K562 (cell line): ENCODE results near the gene DRD2. TPM values are rescaled to one million over a fixed set of nuclear protein-coding genes. Genes with fewer than 3 reads are reported as not detected.

Source experiments
- CBX5 ChIP-seq: IDR thresholded peaks from 2 replicates; pipeline ENCODE4 v1.6.1; 2014; ENCODE audit warnings: low read depth, borderline replicate concordance
- CHD7 ChIP-seq: fragments of 200-600 bp; sonication (generic); IDR thresholded peaks from one replicate; pipeline ENCODE4 v1.6.1; 2012; ENCODE audit warnings: mild to moderate bottlenecking, low read depth, low read length, inconsistent platforms
- CUX1 ChIP-seq: fragments of 200-800 bp; sonication (Bioruptor generic); IDR thresholded peaks from 2 replicates; pipeline ENCODE4 v1.6.1; 2016; ENCODE audit warnings: missing genetic modification characterization, missing compliant biosample characterization
- ESRRA ChIP-seq: fragments of 450-650 bp; IDR thresholded peaks from 2 replicates; pipeline ENCODE4 v1.6.1; 2014; ENCODE audit warnings: low read depth, mild to moderate bottlenecking, moderate library complexity, borderline replicate concordance
- POLR3A ChIP-seq: IDR thresholded peaks from 2 replicates; pipeline ENCODE4 v1.6.1; 2011; ENCODE audit warnings: borderline replicate concordance, mild to moderate bottlenecking, moderate library complexity; ENCODE audit not compliant: insufficient read length, insufficient read depth; ENCODE audit errors: extremely low read depth
- SFPQ ChIP-seq: fragments of 200-400 bp; formaldehyde crosslinking; IDR thresholded peaks from 2 replicates; pipeline ENCODE4 v1.6.1; 2017; ENCODE audit warnings: mild to moderate bottlenecking, low read depth, low read length, moderate library complexity
- SMC3 ChIP-seq: conservative IDR thresholded peaks from 2 replicates; pipeline ENCODE4 v1.6.1; 2011; ENCODE audit warnings: low read depth, low read length, improper control_type of control experiment; ENCODE audit not compliant: insufficient read depth
- ZNF384 ChIP-seq: IDR thresholded peaks from 2 replicates; pipeline ENCODE4 v1.6.1; 2012; ENCODE audit warnings: low read depth, low read length, improper control_type of control experiment
- ZNF589 ChIP-seq: fragments of 200-800 bp; sonication (Bioruptor generic); IDR thresholded peaks from 2 replicates; pipeline ENCODE4 v1.6.1; 2016; ENCODE audit warnings: low read depth, missing genetic modification characterization, missing compliant biosample characterization
- polyA plus RNA-seq, 8 experiments: library from polyadenylated mRNA; depleted of rRNA in 4 of 8; stranded (reverse) in 5 of 8; unstranded in 3 of 8; fragments of >200 nt; fragmentation: Nextera tagmentation in 2 of 8; fragmentation: Illumina TruSeq in 1 of 8; extraction: Ambion mirVana in 2 of 8; extraction: Trizol in 1 of 8; gene quantifications; 2 replicates each; pipeline versions ENCODE4 v1.2.1 to v1.2.3, GENCODE V29; 2011 to 2014; ENCODE audit warnings: inconsistent platforms in 1 of 8, missing spikeins in 1 of 8
- total RNA-seq, 7 experiments: library from RNA; depleted of rRNA in 6 of 7; stranded (reverse); fragments of >200 nt in 6 of 7; fragmentation: Illumina TruSeq in 2 of 7; extraction: Trizol in 2 of 7; gene quantifications; 2 replicates each; pipeline versions ENCODE4 v1.2.1 to v1.2.3, GENCODE V29; 2011 to 2021; ENCODE audit warnings: low replicate concordance in 1 of 7

The DRD2 gene
- total and polyA plus RNA-seq, 9 of the 15 experiments (the other 6 are each of a cell fraction or from before 2014, with no cell fraction given): not detected

DNA sequence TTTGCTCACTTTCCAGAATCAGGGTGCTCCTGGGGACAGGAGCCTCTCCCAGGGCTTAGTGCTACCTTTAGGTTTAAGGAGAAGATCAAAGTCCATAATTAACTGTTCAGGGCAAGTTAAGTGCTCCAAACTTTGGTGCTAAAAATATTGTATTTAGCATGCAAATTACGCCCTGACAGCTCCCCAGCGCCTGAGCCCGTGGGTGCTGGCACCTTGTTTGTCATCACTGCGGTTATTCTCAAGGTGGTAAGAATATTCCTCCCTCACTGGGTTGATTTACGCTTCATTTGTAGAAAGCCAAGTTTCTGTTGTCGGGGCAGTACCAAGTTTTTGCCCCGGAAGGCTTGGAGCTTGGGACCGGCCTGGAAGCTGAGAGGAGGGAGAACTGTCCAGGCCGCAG is 66.3 kb downstream of the DRD2 start (continued):
- TF ChIP-seq CHD7: no peak
- no peak for TF ChIP-seq ZNF589 (CRISPR knock-in tag)
- TF ChIP-seq ESRRA: no peak
- TF ChIP-seq POLR3A: no peak
- no peak for TF ChIP-seq ZNF384
- no peak for TF ChIP-seq SMC3
- no peak for TF ChIP-seq CBX5
- TF ChIP-seq CUX1 (CRISPR knock-in tag): no peak
- no peak for TF ChIP-seq SFPQ
